Right lobe of liver (tissue), 6 donors: ENCODE results near the gene INTS1. TPM values are rescaled to one million over a fixed set of nuclear protein-coding genes. Genes with fewer than 3 reads are reported as not detected.

Experiments
- ATAC-seq, 4 donors: fragments of 200-7000 bp; cut with Tn5 transposase; one replicate each; pipeline ENCODE4 v1.9.1; 2020; ENCODE audit warnings: mild to moderate bottlenecking in 4 of 4, moderate library complexity in 4 of 4
- DNase-seq, 3 donors: peaks; one replicate each; pipeline ENCODE4 v3.0.0-alpha.2; 2020
- H3K27ac ChIP-seq, 3 donors: fragments of 200-600 bp; one replicate each; pipeline ENCODE4 v1.8.0; 2022
- H3K27me3 ChIP-seq, 2 donors: fragments of 200-600 bp; one replicate each; pipeline ENCODE4 v1.8.0; 2022
- H3K36me3 ChIP-seq, 4 donors: fragments of 200-600 bp; sonication (generic) in 1 of 4; one replicate each; pipeline versions ENCODE4 v1.5.1 to v1.8.0; 2017 to 2022; ENCODE audit warnings: control low read depth in 1 of 4
- H3K4me1 ChIP-seq, 4 donors: fragments of 200-600 bp; sonication (generic) in 1 of 4; one replicate each; pipeline versions ENCODE4 v1.5.1 to v1.8.0; 2017 to 2022; ENCODE audit warnings: control low read depth in 1 of 4
- H3K4me3 ChIP-seq, 3 donors: fragments of 200-600 bp; one replicate each; pipeline ENCODE4 v1.8.0; 2022
- H3K9me3 ChIP-seq, 4 donors: fragments of 200-600 bp; sonication (generic) in 1 of 4; one replicate each; pipeline versions ENCODE4 v1.5.1 to v1.8.0; 2017 to 2022; ENCODE audit warnings: control low read depth in 1 of 4
- POLR2A ChIP-seq: fragments of 450-650 bp; IDR thresholded peaks from one replicate; pipeline ENCODE4 v1.6.1; 2017; ENCODE audit warnings: antibody characterized with exemption, mild to moderate bottlenecking
- WGBS: methylation state at CpG from one replicate; pipeline ENCODE4 v1.1.6; 2018; ENCODE audit warnings: low coverage, low lambda C conversion rate; ENCODE audit not compliant: insufficient coverage; ENCODE audit errors: missing lambda C conversion rate; 5-methylcytosine and 5-hydroxymethylcytosine counted together
- intact Hi-C, 2 donors: fragments of 100-400 bp; cut with DNase I; formaldehyde crosslinking; loops; one replicate each; pipeline versions ENCODE4 v1.11.2 to v1.14.1; 2022
- total RNA-seq, 6 experiments: library from RNA; depleted of rRNA in 2 of 6; stranded (reverse); fragments of >200 nt in 2 of 6; fragmentation: NEBNext Ultra II Directional in 3 of 6; extraction: Animal tissue kit (Norgen Biotek cat#: 25700) in 3 of 6; gene quantifications; one replicate each; pipeline versions ENCODE4 v1.1.0 to v1.2.4, GENCODE V29; 2016 to 2023
- TF ChIP-seq, protein P1 (sequence below), 4 donors: fragments of 200-600 bp in 3 of 4; fragments of 450-650 bp in 1 of 4; IDR thresholded peaks; one replicate each; pipeline versions ENCODE4 v1.5.1 to v1.8.0; 2016 to 2022; ENCODE audit warnings: antibody characterized with exemption in 4 of 4, mild to moderate bottlenecking in 2 of 4
- donor health status: DM: no; HTN: yes; CAD: no.
- donor health status: DM: no; HTN: no; CAD: no.
- donor health status: DM: no; HTN: no; CAD: no.
- donor health status: DM: no; HTN: yes; CAD: no.
- donor health status: DM: no; HTN: yes; CAD: no.

The INTS1 gene
- total RNA-seq, 6 experiments from 2014 or later = 30.1 to 49.6 (median 41.2) TPM

DNA sequence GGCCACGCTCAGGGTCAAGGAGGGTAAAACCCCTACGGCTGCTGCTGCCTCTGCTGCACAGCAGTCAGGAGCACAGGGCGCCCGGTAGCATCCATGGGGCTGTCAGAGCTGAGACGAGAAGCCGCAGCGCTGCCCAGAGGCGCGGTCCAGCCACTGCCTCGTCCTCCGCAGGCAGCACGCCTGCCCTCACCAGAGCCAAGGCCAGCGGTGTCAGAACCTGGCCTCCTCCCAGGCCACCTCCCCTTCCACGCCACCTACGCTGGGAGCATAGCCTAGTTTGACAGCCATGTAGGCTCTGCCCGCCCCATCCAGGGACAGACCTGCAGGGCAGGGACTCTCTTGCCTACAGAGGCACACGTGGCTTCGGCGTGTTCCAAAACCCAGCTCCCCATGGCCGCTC is 16.2 kb downstream of the INTS1 start:
- ATAC-seq (no peak), DNase-seq (no peak)
- no peaks in the 10 kb centered on the region for H3K4me1 ChIP-seq
- intact Hi-C loops = no loop called here
- no peak overlapping the region for H3K4me3 ChIP-seq
- H3K27ac ChIP-seq = no peak overlapping the region
- peaks cover 0 to 47% (median 4%) of the 10 kb centered on the region in 4 donors for H3K36me3 ChIP-seq
- no peaks in the 10 kb centered on the region for H3K9me3 ChIP-seq
- 60% methylated on average over 1 of the region's 20 CpGs for WGBS
- TF ChIP-seq POLR2A = no peak
- TF ChIP-seq, protein P1, sequence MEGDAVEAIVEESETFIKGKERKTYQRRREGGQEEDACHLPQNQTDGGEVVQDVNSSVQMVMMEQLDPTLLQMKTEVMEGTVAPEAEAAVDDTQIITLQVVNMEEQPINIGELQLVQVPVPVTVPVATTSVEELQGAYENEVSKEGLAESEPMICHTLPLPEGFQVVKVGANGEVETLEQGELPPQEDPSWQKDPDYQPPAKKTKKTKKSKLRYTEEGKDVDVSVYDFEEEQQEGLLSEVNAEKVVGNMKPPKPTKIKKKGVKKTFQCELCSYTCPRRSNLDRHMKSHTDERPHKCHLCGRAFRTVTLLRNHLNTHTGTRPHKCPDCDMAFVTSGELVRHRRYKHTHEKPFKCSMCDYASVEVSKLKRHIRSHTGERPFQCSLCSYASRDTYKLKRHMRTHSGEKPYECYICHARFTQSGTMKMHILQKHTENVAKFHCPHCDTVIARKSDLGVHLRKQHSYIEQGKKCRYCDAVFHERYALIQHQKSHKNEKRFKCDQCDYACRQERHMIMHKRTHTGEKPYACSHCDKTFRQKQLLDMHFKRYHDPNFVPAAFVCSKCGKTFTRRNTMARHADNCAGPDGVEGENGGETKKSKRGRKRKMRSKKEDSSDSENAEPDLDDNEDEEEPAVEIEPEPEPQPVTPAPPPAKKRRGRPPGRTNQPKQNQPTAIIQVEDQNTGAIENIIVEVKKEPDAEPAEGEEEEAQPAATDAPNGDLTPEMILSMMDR (IDR thresholded peaks at IDR 0.05) = no peak
- no peaks in the 10 kb centered on the region for H3K27me3 ChIP-seq

DNA sequence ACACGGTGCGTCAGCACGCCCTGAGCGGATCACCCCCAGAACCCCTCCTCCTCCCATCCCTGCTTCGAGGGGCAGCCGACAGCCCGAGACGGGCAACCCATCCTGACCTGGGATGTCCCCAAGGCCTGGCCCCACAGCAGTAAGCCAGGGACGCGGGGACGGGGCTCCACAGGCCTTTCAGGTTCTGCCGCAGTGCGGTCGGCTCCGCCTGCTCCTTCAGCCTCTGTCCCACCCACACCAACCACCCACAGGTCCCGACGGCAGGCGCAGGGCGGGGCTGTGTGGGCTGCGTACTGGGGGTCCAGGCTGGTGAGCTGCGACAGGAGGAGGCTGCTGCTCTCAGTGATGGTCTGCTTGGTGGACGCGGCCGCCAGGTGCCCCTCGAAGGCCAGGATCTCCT is 16.7 kb downstream of the INTS1 start:
- H3K27me3 ChIP-seq = no peaks in the 10 kb centered on the region
- H3K9me3 ChIP-seq = no peaks in the 10 kb centered on the region
- H3K4me3 ChIP-seq = no peak overlapping the region
- DNase-seq = no peak
- H3K27ac ChIP-seq = no peak overlapping the region
- H3K4me1 ChIP-seq = no peaks in the 10 kb centered on the region
- TF ChIP-seq POLR2A = no peak
- TF ChIP-seq, protein P1 (IDR thresholded peaks at IDR 0.05) = no peak
- ATAC-seq = no peak
- H3K36me3 ChIP-seq = peaks cover 0 to 52% (median 6%) of the 10 kb centered on the region in 4 donors
- WGBS = 100% methylated on average over 1 of the region's 25 CpGs
- intact Hi-C loops = no loop called here

DNA sequence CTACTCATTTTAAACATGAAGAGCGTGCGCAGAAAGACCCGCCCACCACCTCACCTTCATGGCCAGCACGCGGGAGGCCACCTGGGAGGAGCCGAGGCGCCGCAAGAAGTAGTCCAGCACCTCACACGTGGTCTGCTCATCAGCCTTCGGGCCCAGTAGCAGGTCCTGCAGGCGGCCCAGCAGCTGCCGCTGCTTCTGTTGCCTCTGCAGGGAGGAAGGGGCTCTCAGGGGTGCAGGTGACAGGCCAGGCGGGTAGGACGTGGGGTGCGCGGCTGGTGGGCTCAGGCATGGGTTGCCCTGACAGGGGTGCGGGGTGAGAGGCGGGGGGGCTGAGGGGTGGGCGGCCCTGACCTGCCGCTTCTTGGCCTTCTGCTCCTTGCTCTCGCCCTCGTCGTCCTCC is 17.6 kb downstream of the INTS1 start:
- Histone ChIP-seq H3K4me1 (no peaks in the 10 kb centered on the region), H3K4me3 (no peak overlapping the region), H3K36me3 (peaks cover 0 to 52% (median 9%) of the 10 kb centered on the region in 4 donors), H3K27me3 (no peaks in the 10 kb centered on the region), H3K27ac (no peak overlapping the region), H3K9me3 (no peaks in the 10 kb centered on the region)
- 100% methylated on average over 1 of the region's 23 CpGs for WGBS
- DNase-seq (no peak), ATAC-seq (no peak)
- TF ChIP-seq, protein P1 (IDR thresholded peaks at IDR 0.05) = no peak
- no peak for TF ChIP-seq POLR2A
- intact Hi-C loops = no loop called here

DNA sequence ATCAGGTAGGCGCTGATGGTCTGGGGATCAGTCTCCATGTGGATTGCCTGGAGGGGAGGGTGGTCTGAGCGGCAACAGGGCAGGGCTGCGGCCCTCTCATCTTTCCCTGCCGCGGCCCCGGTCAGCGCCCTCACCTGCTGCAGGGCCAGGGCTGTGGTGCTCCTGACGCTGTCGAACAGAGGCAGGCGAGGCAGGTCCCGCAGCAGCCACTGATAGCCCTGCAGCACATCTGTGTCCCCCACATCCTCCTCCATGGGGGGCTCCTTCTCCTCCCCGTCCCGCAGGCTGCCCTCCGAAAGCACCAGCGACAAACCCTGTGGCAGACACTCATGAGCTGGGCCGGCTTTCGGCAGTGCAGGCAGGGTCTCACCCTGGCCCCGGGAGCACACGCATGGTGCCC is 19.0 kb downstream of the INTS1 start:
- intact Hi-C loops = no loop called here
- H3K27ac ChIP-seq = no peak overlapping the region
- no peak for TF ChIP-seq POLR2A
- TF ChIP-seq, protein P1 (IDR thresholded peaks at IDR 0.05) = no peak
- peaks cover 0 to 59% (median 9%) of the 10 kb centered on the region in 4 donors for H3K36me3 ChIP-seq
- no peaks in the 10 kb centered on the region for H3K4me1 ChIP-seq
- no peak for DNase-seq
- H3K27me3 ChIP-seq = no peaks in the 10 kb centered on the region
- no peak overlapping the region for H3K4me3 ChIP-seq
- no peaks in the 10 kb centered on the region for H3K9me3 ChIP-seq
- WGBS = 80% methylated on average over 1 of the region's 19 CpGs
- no peak for ATAC-seq

DNA sequence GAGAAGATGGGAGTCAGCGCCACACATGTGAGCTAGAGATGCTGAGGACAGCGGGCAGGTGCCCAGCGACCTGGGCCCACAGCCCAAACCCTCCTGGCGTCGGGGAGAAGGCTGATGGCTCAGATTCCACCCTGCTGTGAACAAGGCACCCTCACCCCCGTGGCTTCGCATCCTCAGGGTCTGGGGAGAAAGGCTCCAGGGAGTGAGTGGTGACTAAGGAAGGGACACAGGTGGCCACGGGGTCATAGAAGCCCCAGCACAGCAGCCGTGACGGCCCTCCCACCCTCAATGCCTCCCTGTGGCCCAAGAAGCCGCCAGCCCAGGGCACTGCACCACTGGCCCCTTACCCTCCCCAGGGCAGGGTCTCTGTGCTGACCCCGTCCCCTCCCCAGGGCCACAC is 19.6 kb downstream of the INTS1 start:
- Histone ChIP-seq H3K27me3 (no peaks in the 10 kb centered on the region), H3K27ac (no peak overlapping the region), H3K4me1 (no peaks in the 10 kb centered on the region), H3K4me3 (no peak overlapping the region), H3K9me3 (no peaks in the 10 kb centered on the region), H3K36me3 (peaks cover 0 to 61% (median 9%) of the 10 kb centered on the region in 4 donors)
- TF ChIP-seq, protein P1 (IDR thresholded peaks at IDR 0.05) = no peak
- TF ChIP-seq POLR2A = no peak
- DNase-seq (no peak), ATAC-seq (no peak)
- WGBS = 81% methylated on average over 3 of the region's 12 CpGs
- intact Hi-C loops = no loop called here
